GM12878 (cell line): ENCODE results near the gene USP17L18.
"Not testable (repeated sequence)": the region's sequence is repeated elsewhere in the genome, so short reads cannot be mapped to it uniquely, and the experiment has no call there.

Source experiments
- BRCA1 ChIP-seq: IDR thresholded peaks from 2 replicates; pipeline ENCODE4 v1.6.1; 2011; ENCODE audit warnings: low read depth, low read length, improper control_type of control experiment
- CHD4 ChIP-seq: fragments of 200-600 bp; sonication (generic); IDR thresholded peaks from 2 replicates; pipeline ENCODE4 v1.6.1; 2016; ENCODE audit warnings: mild to moderate bottlenecking
- CTCF ChIP-seq, 3 experiments: IDR thresholded peaks in 2 of 3; conservative IDR thresholded peaks in 1 of 3; 2 replicates each; pipeline ENCODE4 v1.5.1; 2011; ENCODE audit warnings: low read depth in 3 of 3, low read length in 3 of 3, mild to moderate bottlenecking in 3 of 3, control low read depth in 2 of 3, moderate library complexity in 2 of 3, inconsistent platforms in 1 of 3, mixed read lengths in 1 of 3; ENCODE audit not compliant: control insufficient read depth in 2 of 3, insufficient read depth in 1 of 3; ENCODE audit errors: extremely low read depth in 1 of 3
- MXI1 ChIP-seq: fragments of 150-350 bp; IDR thresholded peaks from 2 replicates; pipeline ENCODE4 v1.6.1; 2011; ENCODE audit warnings: low read depth, mild to moderate bottlenecking, inconsistent platforms, low read length, improper control_type of control experiment
- POLR2A ChIP-seq: IDR thresholded peaks from 2 replicates; pipeline ENCODE4 v1.6.1; 2011; ENCODE audit warnings: low read depth, mild to moderate bottlenecking, low read length
- POLR2AphosphoS2 ChIP-seq: IDR thresholded peaks from 2 replicates; pipeline ENCODE4 v1.6.1; 2011; ENCODE audit warnings: low read depth, mild to moderate bottlenecking, low read length, improper control_type of control experiment, moderate library complexity
- POLR2AphosphoS5 ChIP-seq: IDR thresholded peaks from 2 replicates; pipeline ENCODE4 v1.6.1; 2011; ENCODE audit warnings: mild to moderate bottlenecking, low read length, inconsistent platforms
- RBBP5 ChIP-seq: fragments of 200-600 bp; sonication (generic); conservative IDR thresholded peaks from 2 replicates; pipeline ENCODE4 v1.6.1; 2016
- TARDBP ChIP-seq: IDR thresholded peaks from 2 replicates; pipeline ENCODE4 v1.6.1; 2016; ENCODE audit warnings: borderline replicate concordance

GRCh38 chr4:9234085-9234484 is 14.3 kb upstream of the USP17L18 start, which contains the start of gene USP17L15:
- not testable (repeated sequence) for TF ChIP-seq POLR2AphosphoS5; MXI1; POLR2AphosphoS2; CHD4; CTCF (IDR thresholded peaks at IDR 0.05 in 2 of 3, conservative IDR thresholded peaks at IDR 0.05 in 1 of 3; ENCODE audit: control insufficient read depth in 2 of 3, extremely low read depth in 1 of 3, insufficient read depth in 1 of 3, low read depth in 3 of 3, low read length in 3 of 3); BRCA1; RBBP5; TARDBP; POLR2A
